GM12891 (cell line): Measurements from ENCODE around the gene AFG3L2.
A peak's percentile ranks its signal among the peaks of the same experiment; 100 is the strongest.

Experiments used
- DNase-seq: peaks from one replicate; pipeline ENCODE4 v3.0.0; 2011; ENCODE audit warnings: low spot score; ENCODE audit not compliant: insufficient read length
- FAIRE-seq: peaks from 2 replicates; lab custom pipeline; 2011; peaks lifted over from hg19 to GRCh38; lab: Jason Lieb, UNC
- PAX5 ChIP-seq: IDR thresholded peaks from 2 replicates; pipeline ENCODE4 v1.6.1; 2011; ENCODE audit warnings: low read length, moderate library complexity, mild to moderate bottlenecking; ENCODE audit not compliant: insufficient read depth, severe bottlenecking
- POLR2A ChIP-seq: IDR thresholded peaks from 2 replicates; pipeline ENCODE4 v1.6.1; 2011; ENCODE audit warnings: low read depth, low read length, control low read depth
- POLR2AphosphoS5 ChIP-seq: IDR thresholded peaks from 2 replicates; pipeline ENCODE4 v1.6.1; 2011; ENCODE audit warnings: low read depth, low read length, control low read depth
- POU2F2 ChIP-seq: IDR thresholded peaks from 2 replicates; pipeline ENCODE4 v1.6.1; 2011; ENCODE audit warnings: low read depth, mild to moderate bottlenecking, control low read depth, low read length, moderate library complexity
- SPI1 ChIP-seq: IDR thresholded peaks from 2 replicates; pipeline ENCODE4 v1.6.1; 2011; ENCODE audit warnings: low read depth, low read length, control low read depth
- TAF1 ChIP-seq: IDR thresholded peaks from 2 replicates; pipeline ENCODE4 v1.6.1; 2011; ENCODE audit warnings: low read depth, low read length, control low read depth

AFG3L2 gene

DNA sequence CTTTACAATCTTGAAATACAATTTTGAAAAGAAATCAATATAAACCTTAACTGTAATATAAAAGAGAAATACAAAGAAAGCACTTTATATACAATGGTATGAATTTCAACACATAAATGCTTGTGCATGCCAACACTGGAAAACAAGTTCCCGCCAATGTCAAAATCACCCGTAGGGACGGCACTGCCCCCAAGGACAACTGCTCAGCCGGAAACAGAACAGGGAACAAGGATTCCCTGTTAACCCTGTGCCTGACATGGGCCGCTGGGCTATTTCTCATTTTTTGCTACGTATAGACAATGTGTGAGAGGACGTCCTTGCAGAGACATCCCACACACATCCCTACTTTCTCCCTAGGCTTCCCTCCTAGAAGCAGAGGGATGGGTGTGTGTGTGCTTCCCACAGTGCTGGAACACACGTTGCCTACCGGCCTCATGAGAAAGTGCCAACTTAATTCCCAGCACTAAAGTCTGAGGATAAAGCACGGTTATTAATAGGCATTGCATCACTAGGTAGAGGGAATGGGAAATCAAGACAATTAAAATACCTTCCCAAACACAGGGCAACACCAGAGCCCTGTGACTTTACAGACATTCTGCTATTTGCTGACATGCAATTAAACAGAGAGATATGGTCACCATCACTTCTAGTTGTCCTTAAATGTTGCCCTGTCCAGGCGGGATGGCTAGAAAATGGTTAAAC is 14.4 kb downstream of the AFG3L2 start:
- FAIRE-seq (peak; percentile 33), DNase-seq (no peak)

GRCh38 chr18:12361770-12362378 is 15.2 kb downstream of the AFG3L2 start:
- DNase-seq (no peak), FAIRE-seq (no peak)

More for the DNA sequence above, 14.4 kb downstream of the AFG3L2 start:
- TF ChIP-seq PAX5 (no peak), TAF1 (no peak), POLR2A (no peak), SPI1 (no peak), POLR2AphosphoS5 (no peak), POU2F2 (no peak)

DNA sequence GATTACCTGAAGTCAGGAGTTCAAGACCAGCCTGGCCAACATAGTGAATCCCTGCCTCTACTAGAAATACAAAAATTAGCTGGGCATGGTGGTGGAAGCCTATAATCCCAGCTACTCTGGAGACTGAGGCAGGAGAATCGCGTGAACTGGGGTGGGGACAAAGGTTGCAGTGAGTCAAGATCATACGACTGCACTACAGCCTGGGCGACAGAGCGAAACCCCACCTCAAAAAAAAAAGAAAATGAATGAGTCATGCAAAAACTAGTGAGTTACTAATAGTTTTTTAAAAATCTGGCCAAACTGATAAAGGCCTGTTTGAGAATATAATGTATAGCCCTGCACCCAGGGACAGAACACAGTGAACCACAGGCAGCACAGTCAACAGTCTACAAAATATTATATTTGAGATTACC is 17.5 kb downstream of the AFG3L2 start:
- FAIRE-seq = no peak
- DNase-seq = no peak
- no peak for TF ChIP-seq SPI1
- no peak for TF ChIP-seq TAF1
- TF ChIP-seq PAX5 = no peak
- no peak for TF ChIP-seq POLR2AphosphoS5
- no peak for TF ChIP-seq POLR2A
- TF ChIP-seq POU2F2 = no peak

More at GRCh38 chr18:12361770-12362378, 15.2 kb downstream of the AFG3L2 start:
- TF ChIP-seq POU2F2 (no peak), SPI1 (no peak), POLR2A (no peak), POLR2AphosphoS5 (no peak), PAX5 (no peak), TAF1 (no peak)

DNA sequence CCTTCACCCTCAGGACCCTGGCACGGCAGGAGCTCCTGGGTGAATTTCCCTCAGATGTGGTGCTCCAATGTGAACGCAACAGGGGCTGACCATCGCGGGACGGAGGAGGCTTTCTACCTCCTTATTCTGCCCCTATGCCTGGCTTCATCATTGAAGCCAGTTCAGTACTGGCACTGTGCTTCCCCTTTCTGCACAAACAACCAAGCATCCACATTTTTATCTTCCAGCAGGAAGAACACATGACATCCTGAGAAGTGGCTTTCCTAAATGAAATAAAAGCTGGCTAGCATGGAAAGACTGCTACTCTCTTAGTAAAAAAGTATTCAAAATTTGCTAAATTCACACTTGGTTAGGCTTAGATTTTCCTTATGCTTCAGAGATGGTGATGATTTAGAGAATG is 24.8 kb downstream of the AFG3L2 start:
- TF ChIP-seq TAF1 (no peak), PAX5 (no peak)
- DNase-seq = no peak
- no peak for FAIRE-seq

DNA sequence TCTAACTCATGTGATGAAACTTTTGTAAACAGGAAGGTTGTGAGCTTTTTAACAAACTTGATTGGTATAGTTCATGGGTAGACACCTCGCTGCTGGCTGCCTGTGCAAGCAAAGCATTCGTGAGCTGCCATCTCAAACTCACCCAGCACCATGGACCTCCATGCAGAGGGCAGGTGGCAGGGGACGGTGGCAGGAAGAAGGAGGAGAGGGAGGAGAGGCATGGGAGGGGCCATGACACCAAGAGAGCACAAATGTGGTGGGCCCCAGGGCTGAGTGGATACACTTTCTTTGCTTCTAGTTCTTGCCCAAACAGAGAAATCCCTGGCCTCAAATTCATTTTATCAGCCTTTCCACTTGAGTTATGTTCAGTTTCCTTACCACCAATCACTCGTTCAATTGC is 29.1 kb downstream of the AFG3L2 start:
- no peak for FAIRE-seq
- TF ChIP-seq POLR2A (no peak), POLR2AphosphoS5 (no peak), TAF1 (no peak), SPI1 (no peak), PAX5 (no peak), POU2F2 (no peak)

GRCh38 chr18:12346240-12346565 is 30.8 kb downstream of the AFG3L2 start:
- no peak for DNase-seq
- TF ChIP-seq SPI1 (no peak), POLR2A (no peak), POLR2AphosphoS5 (0 out of 2 replicates have a peak, but pooled peaks have one; percentile 22)
- no peak for FAIRE-seq

More for the DNA sequence above, 29.1 kb downstream of the AFG3L2 start:
- no peak for DNase-seq

DNA sequence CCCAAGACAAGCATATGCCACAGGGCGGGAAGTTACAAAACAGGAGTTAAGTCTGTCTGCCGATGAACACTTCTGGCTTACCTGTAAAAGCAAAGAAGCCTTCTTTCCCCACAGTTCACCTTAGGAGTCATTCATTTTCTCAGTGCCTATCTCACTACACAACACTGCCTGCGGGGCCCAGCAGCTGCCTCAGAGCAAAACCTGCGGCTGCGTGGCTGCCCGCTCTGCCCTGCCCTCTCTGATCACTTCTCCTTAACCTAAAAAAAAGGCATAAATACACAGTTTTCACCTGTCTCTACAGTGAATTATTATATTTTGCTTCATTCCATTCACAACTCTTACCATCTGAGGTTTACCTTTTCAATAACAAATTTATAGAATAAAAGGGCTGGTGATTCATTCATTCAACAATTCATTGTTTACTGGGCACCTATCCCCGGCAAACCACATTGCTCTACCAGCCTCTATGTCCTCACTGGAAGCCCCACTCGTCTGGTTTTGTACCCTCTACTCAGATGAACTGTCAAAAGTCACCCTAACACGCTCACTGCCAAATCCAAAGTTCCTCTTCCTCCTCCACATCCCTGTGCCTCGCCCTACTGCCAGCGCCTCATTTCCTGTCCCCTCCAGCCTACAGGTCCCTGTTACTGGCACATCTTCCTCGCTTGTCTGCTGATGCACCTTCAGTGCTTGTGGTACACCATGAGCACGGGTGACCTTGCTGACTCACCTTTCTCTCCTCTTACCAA is 31.4 kb downstream of the AFG3L2 start:
- FAIRE-seq (no peak), DNase-seq (no peak)
- TF ChIP-seq TAF1 = no peak
- TF ChIP-seq POLR2AphosphoS5 = no peak
- no peak for TF ChIP-seq PAX5
- no peak for TF ChIP-seq POU2F2
- TF ChIP-seq SPI1 = no peak
- TF ChIP-seq POLR2A = no peak

DNA sequence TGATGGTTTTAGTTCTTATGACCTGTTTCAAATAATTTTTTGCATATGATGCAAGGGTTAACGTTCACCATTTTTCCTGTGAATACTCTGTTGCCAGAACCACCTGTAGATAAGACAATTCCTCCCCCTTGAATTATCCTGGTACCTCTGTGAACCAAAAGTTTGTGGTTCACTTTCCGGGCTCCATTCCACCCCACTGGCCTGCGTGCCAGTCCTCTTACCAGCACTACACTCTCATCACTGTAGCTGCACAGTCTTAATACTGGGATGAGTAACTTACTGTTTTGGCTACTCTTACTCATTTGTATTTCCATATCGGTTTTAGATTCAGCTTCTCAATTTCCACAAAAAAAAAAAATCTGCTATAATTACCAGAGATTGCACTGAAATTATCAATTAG is 34.4 kb downstream of the AFG3L2 start:
- DNase-seq (no peak), FAIRE-seq (no peak)
- TF ChIP-seq POU2F2 (no peak), POLR2A (no peak), SPI1 (no peak), PAX5 (no peak), TAF1 (no peak), POLR2AphosphoS5 (no peak)

GRCh38 chr18:12340945-12341660 is 35.9 kb downstream of the AFG3L2 start:
- TF ChIP-seq POLR2AphosphoS5 = no peak
- TF ChIP-seq POU2F2 = no peak
- TF ChIP-seq SPI1 = no peak
- no peak for TF ChIP-seq TAF1
- TF ChIP-seq POLR2A = no peak
- no peak for TF ChIP-seq PAX5
- FAIRE-seq (no peak), DNase-seq (no peak)
